ENCODE data around the gene LATS2.

The LATS2 gene

GRCh38 chr13:21018220-21018619, 43.2 kb downstream of the LATS2 start:
- DNase-seq (ENCODE audit: low read depth in 2 of 2): no peak

- DNase-seq (ENCODE audit: low read depth in 2 of 2): no peak
These were observed 44.9 kb downstream of the LATS2 start for GRCh38 chr13:21016487-21016886.

- DNase-seq (ENCODE audit: low read depth in 2 of 2): no peak
These were observed 46.1 kb downstream of the LATS2 start for GRCh38 chr13:21015284-21015683.

- no peak for DNase-seq (ENCODE audit: low read depth in 2 of 2)
These were observed 46.8 kb downstream of the LATS2 start for GRCh38 chr13:21014502-21015170.

GRCh38 chr13:21014139-21014501, 47.3 kb downstream of the LATS2 start:
- no peak for DNase-seq (ENCODE audit: low read depth in 2 of 2)

GRCh38 chr13:21013682-21014038, 47.7 kb downstream of the LATS2 start:
- no peak for DNase-seq (ENCODE audit: low read depth in 2 of 2)

GRCh38 chr13:21012841-21013681, 48.3 kb downstream of the LATS2 start:
- DNase-seq (ENCODE audit: low read depth in 2 of 2): no peak

GRCh38 chr13:21012211-21012610, 49.2 kb downstream of the LATS2 start:
- DNase-seq (ENCODE audit: low read depth in 2 of 2): no peak

- no peak for DNase-seq (ENCODE audit: low read depth in 2 of 2)
These were observed 50.0 kb downstream of the LATS2 start for GRCh38 chr13:21011378-21011777.

GRCh38 chr13:21010621-21011020, 50.8 kb downstream of the LATS2 start:
- no peak for DNase-seq (ENCODE audit: low read depth in 2 of 2)

GRCh38 chr13:21009036-21009435, 52.4 kb downstream of the LATS2 start:
- DNase-seq (ENCODE audit: low read depth in 2 of 2): no peak

GRCh38 chr13:21008026-21008425, 53.4 kb downstream of the LATS2 start:
- no peak for DNase-seq (ENCODE audit: low read depth in 2 of 2)

- no peak for DNase-seq (ENCODE audit: low read depth in 2 of 2)
These were observed 55.0 kb downstream of the LATS2 start for GRCh38 chr13:21006141-21007005.

GRCh38 chr13:21005193-21005592, 56.2 kb downstream of the LATS2 start:
- no peak for DNase-seq (ENCODE audit: low read depth in 2 of 2)

GRCh38 chr13:21001471-21001870, 59.9 kb downstream of the LATS2 start:
- no peak for DNase-seq (ENCODE audit: low read depth in 2 of 2)

GRCh38 chr13:21000647-21001046, 60.7 kb downstream of the LATS2 start:
- DNase-seq (ENCODE audit: low read depth in 2 of 2): no peak

- DNase-seq (ENCODE audit: low read depth in 2 of 2): no peak
These were observed 62.6 kb downstream of the LATS2 start for GRCh38 chr13:20998649-20999415.

- no peak for DNase-seq (ENCODE audit: low read depth in 2 of 2)
These were observed 63.9 kb downstream of the LATS2 start for GRCh38 chr13:20997301-20998161.

- DNase-seq (ENCODE audit: low read depth in 2 of 2): no peak
These were observed 66.0 kb downstream of the LATS2 start for GRCh38 chr13:20995245-20995838.

GRCh38 chr13:20994441-20994821, 67.0 kb downstream of the LATS2 start:
- no peak for DNase-seq (ENCODE audit: low read depth in 2 of 2)
